Neural cell (in vitro differentiated cells): ENCODE measurements around the gene RFESD. TPM values are rescaled to one million over a fixed set of nuclear protein-coding genes. Genes with fewer than 3 reads are reported as not detected.

Source experiments
- H2AFZ ChIP-seq: fragments of 200-600, 300-800 bp; sonication (generic), shearing (Covaris generic); 2 replicates; pipeline ENCODE4 v1.6.0; 2014; ENCODE audit warnings: low read depth, mild to moderate bottlenecking, antibody characterized with exemption, low read length, moderate library complexity
- H3F3A ChIP-seq: fragments of 200-600 bp; shearing (Covaris generic); 2 replicates; pipeline ENCODE4 v1.6.1; 2016; ENCODE audit warnings: mild to moderate bottlenecking, moderate library complexity, mixed read lengths, antibody characterized with exemption, low read length; ENCODE audit not compliant: insufficient read depth, poor library complexity, severe bottlenecking
- H3K27ac ChIP-seq: fragments of 200-600, 300-800 bp; sonication (generic), shearing (Covaris generic); 2 replicates; pipeline ENCODE4 v1.5.1; 2014; ENCODE audit warnings: mild to moderate bottlenecking, low read length, moderate library complexity
- H3K27me3 ChIP-seq: fragments of 300-800, 200-600 bp; sonication (generic), shearing (Covaris generic); 2 replicates; pipeline ENCODE4 v1.6.0; 2014; ENCODE audit warnings: mild to moderate bottlenecking, low read depth, low read length, moderate library complexity; ENCODE audit not compliant: insufficient read depth
- H3K36me3 ChIP-seq: fragments of 300-800, 200-600 bp; sonication (generic), shearing (Covaris generic); 2 replicates; pipeline ENCODE4 v1.5.1; 2014; ENCODE audit warnings: mild to moderate bottlenecking, antibody characterized with exemption, low read length, moderate library complexity; ENCODE audit not compliant: insufficient read depth
- H3K4me2 ChIP-seq: fragments of 300-800, 200-600 bp; sonication (generic), shearing (Covaris generic); 2 replicates; pipeline ENCODE4 v1.6.0; 2014; ENCODE audit warnings: mild to moderate bottlenecking, low read length
- H3K4me3 ChIP-seq: fragments of 300-800, 200-600 bp; sonication (generic), shearing (Covaris generic); 2 replicates; pipeline ENCODE4 v1.5.1; 2014; ENCODE audit warnings: mild to moderate bottlenecking, low read length, moderate library complexity
- H3K79me2 ChIP-seq: fragments of 200-600 bp; shearing (Covaris generic); replicated peaks from 2 replicates; pipeline ENCODE4 v1.6.0; 2014; ENCODE audit warnings: mild to moderate bottlenecking, low read length, moderate library complexity; ENCODE audit not compliant: insufficient read depth
- H3K9ac ChIP-seq: fragments of 300-800, 200-600 bp; sonication (generic), shearing (Covaris generic); 2 replicates; pipeline ENCODE4 v1.6.1; 2016; ENCODE audit warnings: mild to moderate bottlenecking, low read length, mixed read lengths
- H3K9me2 ChIP-seq: fragments of 200-600 bp; shearing (Covaris generic); 2 replicates; pipeline ENCODE4 v1.6.1; 2016; ENCODE audit warnings: mild to moderate bottlenecking, low read length, mixed read lengths; ENCODE audit not compliant: insufficient read depth
- H3K9me3 ChIP-seq: fragments of 200-600, 300-800 bp; sonication (generic), shearing (Covaris generic); 2 replicates; pipeline ENCODE4 v1.6.1; 2016; ENCODE audit warnings: mild to moderate bottlenecking, mixed run types, low read length, moderate library complexity, mixed read lengths
- H4K20me1 ChIP-seq: fragments of 200-600 bp; shearing (Covaris generic); 2 replicates; pipeline ENCODE4 v1.6.1; 2016; ENCODE audit warnings: mild to moderate bottlenecking, mixed run types; ENCODE audit not compliant: insufficient read depth
- EP300 ChIP-seq: fragments of 450-650 bp; conservative IDR thresholded peaks from 2 replicates; pipeline ENCODE4 v1.6.1; 2014; ENCODE audit warnings: antibody characterized with exemption, mild to moderate bottlenecking, moderate library complexity; ENCODE audit not compliant: poor library complexity, severe bottlenecking
- EZH2 ChIP-seq: fragments of 200-600, 300-800 bp; shearing (Covaris generic), sonication (generic); IDR thresholded peaks from 2 replicates; pipeline ENCODE4 v1.6.1; 2014; ENCODE audit warnings: antibody characterized with exemption, low read length, borderline replicate concordance, mild to moderate bottlenecking; ENCODE audit not compliant: insufficient read depth, poor library complexity, severe bottlenecking
- MXI1 ChIP-seq: fragments of 450-650 bp; conservative IDR thresholded peaks from 2 replicates; pipeline ENCODE4 v1.6.1; 2014; ENCODE audit warnings: antibody characterized with exemption, mild to moderate bottlenecking; ENCODE audit not compliant: poor library complexity, severe bottlenecking
- POLR2AphosphoS5 ChIP-seq: IDR thresholded peaks from 2 replicates; pipeline ENCODE4 v1.6.1; 2012
- RAD21 ChIP-seq: fragments of 450-650 bp; conservative IDR thresholded peaks from 2 replicates; pipeline ENCODE4 v1.6.1; 2014; ENCODE audit warnings: antibody characterized with exemption, mild to moderate bottlenecking, moderate library complexity
- SMC3 ChIP-seq: fragments of 450-650 bp; conservative IDR thresholded peaks from 2 replicates; pipeline ENCODE4 v1.6.1; 2014; ENCODE audit warnings: antibody characterized with exemption, mild to moderate bottlenecking, moderate library complexity; ENCODE audit not compliant: poor library complexity
- TAF1 ChIP-seq: IDR thresholded peaks from 2 replicates; pipeline ENCODE4 v1.6.1; 2012; ENCODE audit warnings: low read depth
- polyA plus RNA-seq: library from polyadenylated mRNA; depleted of rRNA; stranded (reverse); fragments of >200 nt; gene quantifications from 2 replicates; pipeline ENCODE4 v1.2.3, GENCODE V29; 2014
- TF ChIP-seq, protein P1 (sequence below): fragments of 450-650 bp; IDR thresholded peaks from 2 replicates; pipeline ENCODE4 v1.5.1; 2014; ENCODE audit warnings: antibody characterized with exemption, mild to moderate bottlenecking, moderate library complexity; ENCODE audit not compliant: poor library complexity, severe bottlenecking
- TF ChIP-seq, protein P2 (sequence below): IDR thresholded peaks from 2 replicates; pipeline ENCODE4 v1.6.1; 2012; ENCODE audit warnings: borderline replicate concordance

Gene RFESD
- polyA plus RNA-seq, 1 donor from 2014 or later = not detected

DNA sequence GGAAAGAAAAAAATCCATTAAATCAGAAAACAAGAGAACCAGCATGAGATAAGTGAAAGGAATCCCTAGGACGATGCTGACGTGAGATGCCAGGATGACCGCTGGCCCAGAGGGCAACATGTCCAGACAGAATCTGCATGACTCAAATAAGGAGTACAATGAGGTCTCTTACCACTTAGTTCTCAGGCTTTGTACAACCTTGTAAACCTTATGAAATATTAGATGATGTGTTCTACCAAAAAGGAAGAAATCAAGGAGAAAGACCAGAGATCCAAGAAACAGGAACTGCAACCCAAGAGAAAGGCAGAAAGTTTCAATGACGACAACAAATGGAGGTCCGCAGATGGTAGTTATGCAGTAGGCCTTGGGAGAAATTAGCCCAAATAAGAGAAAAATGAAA is 29.5 kb upstream of the RFESD start:
- Histone ChIP-seq H3K27me3 (peaks cover 30% of the 10 kb centered on the region), H3K9me3 (no peaks in the 10 kb centered on the region), H3K36me3 (no peaks in the 10 kb centered on the region), H3K79me2 (no peaks in the 10 kb centered on the region), H2AFZ (no peak overlapping the region), H3K9me2 (no peaks in the 10 kb centered on the region), H3K4me3 (no peak overlapping the region), H3K27ac (no peak overlapping the region), H4K20me1 (no peaks in the 10 kb centered on the region), H3K9ac (no peak overlapping the region), H3F3A (peaks cover 3% of the 10 kb centered on the region), H3K4me2 (no peak overlapping the region)
- no peak for TF ChIP-seq EP300
- TF ChIP-seq, protein P1, sequence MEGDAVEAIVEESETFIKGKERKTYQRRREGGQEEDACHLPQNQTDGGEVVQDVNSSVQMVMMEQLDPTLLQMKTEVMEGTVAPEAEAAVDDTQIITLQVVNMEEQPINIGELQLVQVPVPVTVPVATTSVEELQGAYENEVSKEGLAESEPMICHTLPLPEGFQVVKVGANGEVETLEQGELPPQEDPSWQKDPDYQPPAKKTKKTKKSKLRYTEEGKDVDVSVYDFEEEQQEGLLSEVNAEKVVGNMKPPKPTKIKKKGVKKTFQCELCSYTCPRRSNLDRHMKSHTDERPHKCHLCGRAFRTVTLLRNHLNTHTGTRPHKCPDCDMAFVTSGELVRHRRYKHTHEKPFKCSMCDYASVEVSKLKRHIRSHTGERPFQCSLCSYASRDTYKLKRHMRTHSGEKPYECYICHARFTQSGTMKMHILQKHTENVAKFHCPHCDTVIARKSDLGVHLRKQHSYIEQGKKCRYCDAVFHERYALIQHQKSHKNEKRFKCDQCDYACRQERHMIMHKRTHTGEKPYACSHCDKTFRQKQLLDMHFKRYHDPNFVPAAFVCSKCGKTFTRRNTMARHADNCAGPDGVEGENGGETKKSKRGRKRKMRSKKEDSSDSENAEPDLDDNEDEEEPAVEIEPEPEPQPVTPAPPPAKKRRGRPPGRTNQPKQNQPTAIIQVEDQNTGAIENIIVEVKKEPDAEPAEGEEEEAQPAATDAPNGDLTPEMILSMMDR = no peak
- no peak for TF ChIP-seq MXI1
- TF ChIP-seq EZH2 = no peak
- TF ChIP-seq POLR2AphosphoS5 = no peak
- no peak for TF ChIP-seq RAD21
- no peak for TF ChIP-seq TAF1
- TF ChIP-seq SMC3 = no peak
- TF ChIP-seq, protein P2, sequence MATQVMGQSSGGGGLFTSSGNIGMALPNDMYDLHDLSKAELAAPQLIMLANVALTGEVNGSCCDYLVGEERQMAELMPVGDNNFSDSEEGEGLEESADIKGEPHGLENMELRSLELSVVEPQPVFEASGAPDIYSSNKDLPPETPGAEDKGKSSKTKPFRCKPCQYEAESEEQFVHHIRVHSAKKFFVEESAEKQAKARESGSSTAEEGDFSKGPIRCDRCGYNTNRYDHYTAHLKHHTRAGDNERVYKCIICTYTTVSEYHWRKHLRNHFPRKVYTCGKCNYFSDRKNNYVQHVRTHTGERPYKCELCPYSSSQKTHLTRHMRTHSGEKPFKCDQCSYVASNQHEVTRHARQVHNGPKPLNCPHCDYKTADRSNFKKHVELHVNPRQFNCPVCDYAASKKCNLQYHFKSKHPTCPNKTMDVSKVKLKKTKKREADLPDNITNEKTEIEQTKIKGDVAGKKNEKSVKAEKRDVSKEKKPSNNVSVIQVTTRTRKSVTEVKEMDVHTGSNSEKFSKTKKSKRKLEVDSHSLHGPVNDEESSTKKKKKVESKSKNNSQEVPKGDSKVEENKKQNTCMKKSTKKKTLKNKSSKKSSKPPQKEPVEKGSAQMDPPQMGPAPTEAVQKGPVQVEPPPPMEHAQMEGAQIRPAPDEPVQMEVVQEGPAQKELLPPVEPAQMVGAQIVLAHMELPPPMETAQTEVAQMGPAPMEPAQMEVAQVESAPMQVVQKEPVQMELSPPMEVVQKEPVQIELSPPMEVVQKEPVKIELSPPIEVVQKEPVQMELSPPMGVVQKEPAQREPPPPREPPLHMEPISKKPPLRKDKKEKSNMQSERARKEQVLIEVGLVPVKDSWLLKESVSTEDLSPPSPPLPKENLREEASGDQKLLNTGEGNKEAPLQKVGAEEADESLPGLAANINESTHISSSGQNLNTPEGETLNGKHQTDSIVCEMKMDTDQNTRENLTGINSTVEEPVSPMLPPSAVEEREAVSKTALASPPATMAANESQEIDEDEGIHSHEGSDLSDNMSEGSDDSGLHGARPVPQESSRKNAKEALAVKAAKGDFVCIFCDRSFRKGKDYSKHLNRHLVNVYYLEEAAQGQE = no peak

DNA sequence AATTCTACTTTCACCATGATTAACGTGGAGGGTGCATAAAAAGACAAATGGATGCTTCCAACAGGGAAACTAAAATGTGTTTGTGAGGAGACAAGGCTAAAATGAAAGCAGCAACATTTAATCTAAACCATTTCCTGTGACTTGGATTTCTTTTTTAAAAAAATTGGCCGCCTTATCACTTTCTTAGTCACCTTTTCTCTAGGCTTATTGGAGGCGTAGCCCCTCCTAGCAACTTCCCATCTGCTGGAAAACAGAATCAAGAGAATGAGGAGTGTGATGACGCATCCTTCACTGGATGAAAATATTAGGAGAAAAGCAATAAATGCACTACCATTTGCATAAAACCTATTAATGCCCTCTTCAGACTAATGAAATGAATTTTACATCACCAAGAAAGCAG is 27.5 kb upstream of the RFESD start:
- TF ChIP-seq EZH2 = no peak
- no peak for TF ChIP-seq EP300
- no peak for TF ChIP-seq MXI1
- TF ChIP-seq, protein P2 = no peak
- TF ChIP-seq TAF1 = no peak
- TF ChIP-seq, protein P1 = no peak
- TF ChIP-seq RAD21 = no peak
- TF ChIP-seq POLR2AphosphoS5 = no peak
- no peak for TF ChIP-seq SMC3
- H3K9ac ChIP-seq = no peak overlapping the region
- no peak overlapping the region for H3K27ac ChIP-seq
- peaks cover 10% of the 10 kb centered on the region for H3F3A ChIP-seq
- H3K36me3 ChIP-seq = no peaks in the 10 kb centered on the region
- H4K20me1 ChIP-seq = no peaks in the 10 kb centered on the region
- H3K27me3 ChIP-seq = peaks cover 39% of the 10 kb centered on the region
- no peak overlapping the region for H3K4me2 ChIP-seq
- H3K9me3 ChIP-seq = no peaks in the 10 kb centered on the region
- H2AFZ ChIP-seq = no peak overlapping the region
- no peaks in the 10 kb centered on the region for H3K9me2 ChIP-seq
- H3K4me3 ChIP-seq = no peak overlapping the region
- H3K79me2 ChIP-seq = no peaks in the 10 kb centered on the region
